Omental fat pad (tissue), 4 donors: ENCODE results near the gene DST. TPM values are rescaled to one million over a fixed set of nuclear protein-coding genes. Genes with fewer than 3 reads are reported as not detected.
A peak's percentile ranks its signal among the peaks of the same experiment; 100 is the strongest.

ENCODE experiments used
- ATAC-seq: fragments of 150-250 bp; one replicate; pipeline ENCODE4 v1.9.1; 2016; ENCODE audit warnings: mild to moderate bottlenecking, moderate library complexity; ENCODE audit not compliant: low FRiP score
- DNase-seq: peaks from one replicate; pipeline ENCODE4 v3.0.0-alpha.2; 2019; ENCODE audit warnings: low spot score
- total RNA-seq, 4 donors: library from RNA; depleted of rRNA; stranded (reverse); fragments of >200 nt; gene quantifications; one replicate each; pipeline ENCODE4 v1.1.0, GENCODE V29; 2016
- TF ChIP-seq, protein P1 (sequence below), 3 donors: fragments of 450-650 bp; IDR thresholded peaks; one replicate each; pipeline ENCODE4 v1.5.1; 2016 to 2017; ENCODE audit warnings: antibody characterized with exemption in 3 of 3, mild to moderate bottlenecking in 3 of 3, moderate library complexity in 2 of 3

Gene DST
- total RNA-seq, 4 donors from 2014 or later, result 126 to 371 (median 160) TPM

DNA sequence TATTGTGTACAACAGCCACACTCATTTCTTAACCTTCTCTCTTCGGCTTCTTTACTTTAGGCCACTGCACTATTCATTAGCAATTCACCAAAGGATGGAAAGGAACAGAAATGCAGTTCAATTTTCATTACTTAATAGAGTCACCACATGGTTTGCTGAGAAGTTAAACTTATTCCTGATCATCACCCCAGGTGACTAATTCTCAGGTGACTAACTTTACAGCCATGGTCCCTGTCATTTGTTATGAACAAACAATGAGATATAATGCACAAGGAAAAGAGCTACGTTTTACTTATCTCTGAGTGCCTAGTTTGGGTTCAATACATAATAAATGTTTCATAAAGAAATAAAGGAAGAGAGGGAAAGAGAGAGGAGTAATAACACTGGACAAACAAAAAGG lies 45.8 kb upstream of the DST start:
- ATAC-seq (no peak), DNase-seq (no peak)
- TF ChIP-seq, protein P1, sequence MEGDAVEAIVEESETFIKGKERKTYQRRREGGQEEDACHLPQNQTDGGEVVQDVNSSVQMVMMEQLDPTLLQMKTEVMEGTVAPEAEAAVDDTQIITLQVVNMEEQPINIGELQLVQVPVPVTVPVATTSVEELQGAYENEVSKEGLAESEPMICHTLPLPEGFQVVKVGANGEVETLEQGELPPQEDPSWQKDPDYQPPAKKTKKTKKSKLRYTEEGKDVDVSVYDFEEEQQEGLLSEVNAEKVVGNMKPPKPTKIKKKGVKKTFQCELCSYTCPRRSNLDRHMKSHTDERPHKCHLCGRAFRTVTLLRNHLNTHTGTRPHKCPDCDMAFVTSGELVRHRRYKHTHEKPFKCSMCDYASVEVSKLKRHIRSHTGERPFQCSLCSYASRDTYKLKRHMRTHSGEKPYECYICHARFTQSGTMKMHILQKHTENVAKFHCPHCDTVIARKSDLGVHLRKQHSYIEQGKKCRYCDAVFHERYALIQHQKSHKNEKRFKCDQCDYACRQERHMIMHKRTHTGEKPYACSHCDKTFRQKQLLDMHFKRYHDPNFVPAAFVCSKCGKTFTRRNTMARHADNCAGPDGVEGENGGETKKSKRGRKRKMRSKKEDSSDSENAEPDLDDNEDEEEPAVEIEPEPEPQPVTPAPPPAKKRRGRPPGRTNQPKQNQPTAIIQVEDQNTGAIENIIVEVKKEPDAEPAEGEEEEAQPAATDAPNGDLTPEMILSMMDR (IDR thresholded peaks at IDR 0.05), result no peak

DNA sequence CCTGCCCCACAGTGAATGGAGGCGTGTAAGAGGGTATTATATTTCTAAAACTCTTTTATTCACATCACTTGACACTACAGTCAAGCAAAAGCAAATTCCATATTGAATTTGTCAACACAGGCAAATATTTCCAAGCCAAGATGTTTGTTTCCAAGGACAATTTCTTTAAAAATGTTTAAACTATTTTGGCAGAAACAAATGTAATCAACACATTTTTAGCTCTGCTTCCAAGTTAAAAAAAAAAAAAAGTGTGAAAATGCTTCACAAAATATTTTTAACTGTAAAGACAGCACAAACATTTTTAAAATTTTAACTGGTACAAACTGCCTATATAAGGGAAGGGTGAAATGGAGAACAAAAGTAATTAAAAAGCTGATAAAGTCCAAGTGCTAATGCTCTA lies 44.9 kb upstream of the DST start:
- ATAC-seq (no peak), DNase-seq (no peak)
- TF ChIP-seq, protein P1 (IDR thresholded peaks at IDR 0.05), result no peak

DNA sequence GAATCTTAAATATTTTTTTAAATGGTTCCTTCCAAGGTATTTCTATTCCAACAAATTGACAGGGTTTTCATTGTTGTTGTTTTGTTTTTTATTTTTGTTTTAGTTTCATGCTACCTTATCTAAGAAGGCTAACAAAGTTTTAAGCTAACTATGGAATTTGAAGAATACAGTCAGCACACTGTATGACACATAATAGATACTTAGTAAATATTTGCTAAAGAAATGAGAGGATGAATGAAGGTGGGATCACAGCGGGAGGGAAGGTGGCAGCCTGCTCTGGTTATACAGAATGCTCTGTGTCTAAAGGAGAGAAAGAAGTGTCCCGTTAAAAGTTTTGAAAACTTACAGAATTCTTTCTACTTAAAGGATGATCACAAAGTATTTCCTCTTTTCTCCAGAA lies 43.7 kb upstream of the DST start:
- TF ChIP-seq, protein P1 (IDR thresholded peaks at IDR 0.05), result no peak
- ATAC-seq (no peak), DNase-seq (no peak)

DNA sequence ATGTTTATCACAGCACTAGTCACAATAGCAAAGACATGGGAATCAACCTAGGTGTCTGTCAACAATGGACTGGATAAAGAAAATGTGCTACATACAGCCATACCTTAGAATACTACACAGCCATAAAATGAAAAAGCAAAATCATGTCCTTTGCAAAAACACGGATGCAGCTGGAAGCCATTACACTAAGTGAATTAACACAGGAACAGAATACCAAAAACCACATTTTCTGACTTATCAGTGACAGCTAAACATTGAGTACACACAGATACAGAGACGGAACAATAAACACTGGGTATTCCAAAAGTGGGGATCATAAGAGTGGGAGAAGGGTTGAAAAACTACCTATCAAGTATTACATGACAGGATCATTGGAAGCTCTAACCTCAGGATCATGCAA lies 43.3 kb upstream of the DST start:
- TF ChIP-seq, protein P1 (IDR thresholded peaks at IDR 0.05), result no peak
- no peak for ATAC-seq
- DNase-seq, result no peak

DNA sequence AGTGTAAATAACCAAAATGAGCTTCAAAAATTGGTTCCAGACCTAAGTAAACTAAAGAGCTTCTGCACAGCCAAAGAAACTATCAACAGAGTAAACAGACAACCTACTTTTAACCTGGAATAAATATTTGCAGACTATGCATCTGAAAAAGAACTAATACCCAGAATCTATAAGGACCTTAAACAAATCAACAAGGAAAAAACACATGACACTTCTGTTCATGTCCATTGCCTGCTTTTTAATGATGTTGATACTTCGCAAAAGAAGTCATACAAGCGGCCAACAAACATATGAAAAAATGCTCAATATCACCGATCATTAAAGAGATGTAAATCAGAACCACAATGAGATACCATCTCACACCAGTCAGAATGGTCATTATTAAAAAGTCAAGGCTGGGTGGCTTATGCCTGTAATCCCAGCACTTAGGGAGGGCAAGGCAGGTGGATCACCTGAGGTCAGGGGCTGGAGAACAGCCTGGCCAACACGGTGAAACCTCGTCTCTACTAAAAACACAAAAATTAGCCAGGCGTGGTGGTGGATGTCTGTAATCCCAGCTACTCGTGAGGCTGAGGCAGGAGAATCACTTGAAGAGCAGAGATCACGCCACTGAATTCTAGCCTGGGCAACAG lies 42.5 kb upstream of the DST start:
- no peak for DNase-seq
- ATAC-seq, result no peak
- TF ChIP-seq, protein P1 (IDR thresholded peaks at IDR 0.05), result no peak

DNA sequence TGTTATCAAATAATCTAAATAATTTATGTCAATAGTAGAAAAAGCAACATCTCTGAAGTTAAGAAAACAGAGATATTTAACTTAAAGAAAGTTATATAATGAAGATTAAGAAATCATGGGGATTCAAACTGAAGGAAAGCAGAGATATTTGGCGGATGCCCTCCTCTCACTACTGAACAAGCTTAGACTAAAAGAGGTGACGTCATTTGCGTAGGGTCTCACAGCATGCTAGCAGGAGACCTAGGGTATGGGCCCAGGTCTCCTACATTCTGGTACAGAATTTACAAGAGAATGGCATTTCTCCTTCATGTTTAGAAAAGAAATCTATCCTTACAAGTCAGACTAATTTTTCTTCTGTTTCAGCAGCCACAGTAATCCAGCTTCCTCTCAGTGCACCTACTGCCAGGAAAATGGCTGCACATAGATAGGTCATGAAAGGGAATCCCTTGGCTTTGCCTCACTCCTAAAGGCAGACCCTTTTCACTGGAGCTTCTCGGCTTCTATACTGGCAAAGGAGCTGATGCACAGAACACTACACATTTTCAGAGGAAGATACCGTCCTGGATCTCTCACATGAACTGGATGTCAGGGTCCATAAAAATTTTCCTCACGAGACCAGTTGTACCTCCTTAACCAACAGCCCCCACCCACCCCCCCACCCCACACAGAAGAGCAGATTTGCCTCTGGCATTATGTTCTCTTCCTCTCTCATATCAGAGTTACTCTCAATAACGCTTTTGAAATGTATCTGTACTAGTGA lies 41.8 kb upstream of the DST start:
- TF ChIP-seq, protein P1 (IDR thresholded peaks at IDR 0.05), result no peak
- ATAC-seq (no peak), DNase-seq (no peak)

DNA sequence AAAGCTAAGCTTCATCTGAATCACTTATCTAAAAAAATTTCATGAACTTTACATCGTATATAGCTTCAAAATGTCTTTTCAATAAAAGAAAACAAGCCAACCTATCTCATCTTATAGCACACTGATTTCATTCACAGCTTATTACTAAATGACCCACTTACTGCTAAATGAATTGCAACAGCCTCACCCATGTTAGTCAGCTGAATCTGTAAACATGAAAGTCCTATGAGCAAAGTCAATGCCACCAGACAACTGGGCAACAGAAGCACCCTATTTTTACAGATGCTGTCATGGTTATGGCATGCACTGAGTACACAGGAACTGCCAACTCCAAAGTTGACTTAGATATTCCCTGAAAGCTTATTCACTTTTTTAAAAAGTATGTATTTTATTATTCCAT lies 41.2 kb upstream of the DST start:
- ATAC-seq (peak; percentile 56), DNase-seq (no peak)
- TF ChIP-seq, protein P1 (IDR thresholded peaks at IDR 0.05), result no peak
